Body of pancreas (tissue), 4 donors: Measurements from ENCODE around the gene SPOCK3. TPM values are rescaled to one million over a fixed set of nuclear protein-coding genes. Genes with fewer than 3 reads are reported as not detected.

Source experiments
- ATAC-seq: fragments of 150-250 bp; one replicate; pipeline ENCODE4 v1.9.1; 2016
- DNase-seq, 4 donors: peaks; one replicate each; pipeline ENCODE4 v3.0.0-alpha.2; 2019
- H3K27ac ChIP-seq, 4 donors: fragments of 200-600 bp; sonication (generic); 1 replicate in 3 of 4; 2 replicates in 1 of 4; pipeline versions ENCODE4 v1.5.1 to v1.6.1; 2016 to 2019; ENCODE audit warnings: mild to moderate bottlenecking in 1 of 4, mixed read lengths in 1 of 4, moderate library complexity in 1 of 4
- H3K27me3 ChIP-seq, 2 donors: fragments of 200-600 bp; sonication (generic); one replicate each; pipeline ENCODE4 v1.6.0; 2016; ENCODE audit warnings: mild to moderate bottlenecking in 1 of 2
- H3K36me3 ChIP-seq, 2 donors: fragments of 200-600 bp; sonication (generic); replicated peaks in 1 of 2; 2 replicates each; pipeline ENCODE4 v1.5.1; 2016; ENCODE audit warnings: low read depth in 2 of 2; ENCODE audit not compliant: insufficient read depth in 1 of 2
- H3K4me1 ChIP-seq: fragments of 200-600 bp; sonication (generic); one replicate; pipeline ENCODE4 v1.6.0; 2016
- H3K4me3 ChIP-seq, 2 donors: fragments of 200-600 bp; sonication (generic); 1 replicate in 1 of 2; 2 replicates in 1 of 2; pipeline ENCODE4 v1.5.1; 2016 to 2019
- H3K9me3 ChIP-seq, 3 donors: fragments of 200-600 bp; sonication (generic); 1 replicate in 2 of 3; 2 replicates in 1 of 3; pipeline ENCODE4 v1.5.1; 2016
- POLR2A ChIP-seq, 3 donors: fragments of 450-650 bp; IDR thresholded peaks; one replicate each; pipeline ENCODE4 v1.6.1; 2016; ENCODE audit warnings: antibody characterized with exemption in 3 of 3, mild to moderate bottlenecking in 2 of 3
- WGBS, 2 donors: methylation state at CpG; one replicate each; pipeline ENCODE4 v1.1.5; 2017; 5-methylcytosine and 5-hydroxymethylcytosine counted together
- intact Hi-C: fragments of 100-400 bp; cut with DNase I; formaldehyde crosslinking; loops from one replicate; pipeline ENCODE4 v1.15.1; 2023
- total RNA-seq, 2 donors: library from RNA; depleted of rRNA; stranded (reverse); fragments of >200 nt; gene quantifications; one replicate each; pipeline ENCODE4 v1.1.0, GENCODE V29; 2016
- TF ChIP-seq, protein P1 (sequence below), 7 experiments: fragments of 450-650 bp in 4 of 7; fragments of 200-600 bp in 3 of 7; sonication (generic) in 3 of 7; IDR thresholded peaks; one replicate each; pipeline ENCODE4 v1.5.1; 2016 to 2019; ENCODE audit warnings: antibody characterized with exemption in 7 of 7

The SPOCK3 gene
- total RNA-seq, 2 donors from 2014 or later, result not detected

DNA sequence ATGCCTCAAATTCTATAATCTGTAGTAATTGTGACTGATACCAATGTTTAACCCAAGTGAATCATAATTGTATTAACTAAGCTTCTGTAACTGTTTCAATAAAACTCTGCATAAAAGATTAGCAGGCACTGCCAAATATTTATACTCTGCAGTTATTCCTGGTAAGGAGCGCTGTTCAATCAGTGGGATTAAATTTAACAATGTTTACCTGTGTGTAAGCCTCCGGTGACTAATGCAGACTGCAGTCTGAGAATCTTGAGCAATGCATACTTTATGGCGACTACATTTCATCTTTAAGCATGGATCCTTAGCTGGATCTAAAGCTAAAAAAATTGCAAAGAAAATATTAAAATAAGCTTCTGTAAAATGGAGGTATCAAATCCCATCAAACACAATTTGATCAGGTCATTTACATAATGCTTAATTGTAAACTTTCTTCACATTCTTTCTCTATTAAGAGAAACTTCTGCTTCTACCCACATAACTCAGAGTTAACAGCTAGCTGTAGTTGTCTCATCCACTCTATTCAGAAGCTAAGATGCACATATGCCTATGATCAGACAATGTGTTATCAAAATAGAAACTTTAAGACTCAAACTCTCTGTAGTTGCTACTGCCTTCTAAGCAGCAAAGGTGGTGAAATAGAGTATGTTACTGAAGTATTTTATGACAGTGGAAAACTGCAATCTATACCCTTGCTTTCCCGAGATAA, 234.0 kb downstream of the SPOCK3 start:
- 21 to 33% methylated on average over 4 of the region's 4 CpGs for WGBS, 2 donors
- TF ChIP-seq POLR2A (IDR thresholded peaks at IDR 0.05), result no peak
- TF ChIP-seq, protein P1, sequence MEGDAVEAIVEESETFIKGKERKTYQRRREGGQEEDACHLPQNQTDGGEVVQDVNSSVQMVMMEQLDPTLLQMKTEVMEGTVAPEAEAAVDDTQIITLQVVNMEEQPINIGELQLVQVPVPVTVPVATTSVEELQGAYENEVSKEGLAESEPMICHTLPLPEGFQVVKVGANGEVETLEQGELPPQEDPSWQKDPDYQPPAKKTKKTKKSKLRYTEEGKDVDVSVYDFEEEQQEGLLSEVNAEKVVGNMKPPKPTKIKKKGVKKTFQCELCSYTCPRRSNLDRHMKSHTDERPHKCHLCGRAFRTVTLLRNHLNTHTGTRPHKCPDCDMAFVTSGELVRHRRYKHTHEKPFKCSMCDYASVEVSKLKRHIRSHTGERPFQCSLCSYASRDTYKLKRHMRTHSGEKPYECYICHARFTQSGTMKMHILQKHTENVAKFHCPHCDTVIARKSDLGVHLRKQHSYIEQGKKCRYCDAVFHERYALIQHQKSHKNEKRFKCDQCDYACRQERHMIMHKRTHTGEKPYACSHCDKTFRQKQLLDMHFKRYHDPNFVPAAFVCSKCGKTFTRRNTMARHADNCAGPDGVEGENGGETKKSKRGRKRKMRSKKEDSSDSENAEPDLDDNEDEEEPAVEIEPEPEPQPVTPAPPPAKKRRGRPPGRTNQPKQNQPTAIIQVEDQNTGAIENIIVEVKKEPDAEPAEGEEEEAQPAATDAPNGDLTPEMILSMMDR (IDR thresholded peaks at IDR 0.05), result no peak
- no peak for ATAC-seq
- H3K27ac ChIP-seq, result no peak overlapping the region
- peaks cover 6% of the 10 kb centered on the region for H3K4me1 ChIP-seq
- intact Hi-C loops, result no loop called here
- no peaks in the 10 kb centered on the region for H3K27me3 ChIP-seq
- H3K4me3 ChIP-seq, result no peak overlapping the region
- H3K9me3 ChIP-seq, result no peaks in the 10 kb centered on the region
- DNase-seq, result no peak
- no peaks in the 10 kb centered on the region for H3K36me3 ChIP-seq

DNA sequence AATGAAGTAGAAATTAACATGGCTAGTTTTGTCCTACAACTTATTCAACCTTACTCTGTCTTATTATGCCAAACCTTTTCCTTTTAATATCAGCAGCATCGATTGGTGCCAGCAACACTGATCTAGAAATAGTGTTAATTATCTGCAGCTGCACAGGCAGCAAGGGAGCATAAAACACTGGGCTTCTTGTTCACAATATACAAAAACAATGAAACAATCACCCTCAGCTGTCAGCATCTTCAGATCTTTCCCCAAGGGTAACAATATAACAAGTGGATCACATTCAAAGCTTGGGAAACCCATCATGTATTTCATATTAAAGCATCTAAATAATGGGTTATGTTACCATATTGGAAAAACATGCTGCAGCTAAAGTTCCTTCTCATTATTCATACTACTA, 238.1 kb downstream of the SPOCK3 start:
- ATAC-seq, result no peak

DNA sequence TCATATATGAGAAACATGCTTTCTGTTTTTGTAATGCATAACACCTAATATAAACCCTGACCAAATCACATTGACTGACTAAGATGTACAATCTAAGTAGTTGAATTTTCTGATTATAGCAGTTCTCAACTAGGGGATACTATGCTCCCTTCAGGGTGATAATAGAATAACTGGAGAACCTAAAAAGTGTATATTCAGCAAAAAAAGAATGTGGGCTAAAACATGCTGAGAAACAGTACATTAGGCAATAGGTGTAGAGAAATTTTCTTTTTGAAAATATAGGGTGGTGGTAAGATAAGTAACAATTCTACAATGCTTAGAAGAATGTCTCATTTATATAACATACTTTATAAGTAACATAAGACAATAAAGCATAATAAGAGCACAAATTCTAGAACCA, 239.6 kb downstream of the SPOCK3 start:
- ATAC-seq, result no peak

More for the DNA sequence above, 238.1 kb downstream of the SPOCK3 start:
- Histone ChIP-seq H3K4me1 (peaks cover 6% of the 10 kb centered on the region), H3K36me3 (no peaks in the 10 kb centered on the region), H3K27me3 (no peaks in the 10 kb centered on the region), H3K27ac (no peak overlapping the region), H3K4me3 (no peak overlapping the region), H3K9me3 (no peaks in the 10 kb centered on the region)
- WGBS, 2 donors, result 38 to 67% methylated on average over 1 of the region's 1 CpG
- intact Hi-C loops, result no loop called here
- TF ChIP-seq, protein P1 (IDR thresholded peaks at IDR 0.05), result no peak
- no peak for TF ChIP-seq POLR2A (IDR thresholded peaks at IDR 0.05)
- no peak for DNase-seq

DNA sequence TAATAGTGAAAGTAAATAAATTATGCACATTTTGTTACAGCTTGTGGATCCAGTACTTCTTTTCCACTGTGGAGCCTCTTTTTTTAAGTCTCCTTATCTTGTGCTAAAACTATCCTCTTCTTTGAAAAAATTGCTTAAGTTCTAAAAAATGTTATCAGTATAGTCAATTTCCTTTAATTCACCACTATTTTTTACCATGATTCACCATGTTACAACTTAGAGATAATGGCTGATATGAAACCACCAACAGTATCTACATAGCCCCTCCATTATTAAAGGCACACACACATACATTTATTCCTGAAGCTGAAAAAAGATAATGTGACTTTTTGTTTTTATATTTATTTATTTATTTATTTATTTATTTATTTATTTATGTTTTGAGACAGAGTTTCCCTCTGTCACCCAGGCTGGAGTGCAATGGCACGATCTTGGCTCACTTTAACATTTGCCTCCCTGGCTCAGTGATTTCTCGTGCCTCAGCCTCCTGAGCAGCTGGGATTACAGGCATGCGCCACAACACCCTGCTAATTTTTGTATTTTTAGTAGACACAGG, 243.2 kb downstream of the SPOCK3 start:
- ATAC-seq, result no peak
- no peak overlapping the region for H3K27ac ChIP-seq
- no peak for TF ChIP-seq POLR2A (IDR thresholded peaks at IDR 0.05)
- TF ChIP-seq, protein P1 (IDR thresholded peaks at IDR 0.05), result no peak
- no peaks in the 10 kb centered on the region for H3K36me3 ChIP-seq
- no peaks in the 10 kb centered on the region for H3K27me3 ChIP-seq
- H3K4me1 ChIP-seq, result no peaks in the 10 kb centered on the region
- no peak for DNase-seq
- no peak overlapping the region for H3K4me3 ChIP-seq
- 81 to 85% methylated on average over 3 of the region's 3 CpGs for WGBS, 2 donors
- H3K9me3 ChIP-seq, result no peaks in the 10 kb centered on the region
- intact Hi-C loops, result no loop called here

More for the DNA sequence above, 239.6 kb downstream of the SPOCK3 start:
- H3K4me3 ChIP-seq, result no peak overlapping the region
- DNase-seq, result no peak
- intact Hi-C loops, result no loop called here
- H3K27ac ChIP-seq, result no peak overlapping the region
- H3K4me1 ChIP-seq, result peaks cover 6% of the 10 kb centered on the region
- H3K9me3 ChIP-seq, result no peaks in the 10 kb centered on the region
- H3K36me3 ChIP-seq, result no peaks in the 10 kb centered on the region
- H3K27me3 ChIP-seq, result no peaks in the 10 kb centered on the region
- TF ChIP-seq, protein P1 (IDR thresholded peaks at IDR 0.05), result no peak
- no peak for TF ChIP-seq POLR2A (IDR thresholded peaks at IDR 0.05)

DNA sequence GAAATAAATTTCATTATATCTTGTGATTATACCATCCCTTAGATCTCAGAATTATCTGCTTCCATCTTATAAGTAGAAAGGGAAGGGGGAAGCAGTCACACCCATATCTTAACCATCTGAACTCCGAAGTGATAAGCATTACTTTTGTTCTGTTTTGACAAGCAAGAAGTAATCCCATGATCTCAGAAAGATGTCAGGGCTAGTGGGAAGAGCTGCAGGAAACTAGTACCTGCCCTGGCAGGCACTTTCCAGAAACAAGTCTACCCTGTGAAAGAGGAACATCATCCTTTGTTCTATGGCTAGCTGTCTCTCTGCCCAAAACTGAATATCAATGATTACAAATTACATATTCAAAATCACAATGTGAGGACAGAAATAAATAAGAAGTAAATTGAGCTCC, 244.4 kb downstream of the SPOCK3 start:
- no peak overlapping the region for H3K27ac ChIP-seq
- intact Hi-C loops, result no loop called here
- DNase-seq, result no peak
- no peak for ATAC-seq
- no peaks in the 10 kb centered on the region for H3K4me1 ChIP-seq
- no peaks in the 10 kb centered on the region for H3K27me3 ChIP-seq
- no peaks in the 10 kb centered on the region for H3K36me3 ChIP-seq
- TF ChIP-seq POLR2A (IDR thresholded peaks at IDR 0.05), result no peak
- TF ChIP-seq, protein P1 (IDR thresholded peaks at IDR 0.05), result no peak
- no peaks in the 10 kb centered on the region for H3K9me3 ChIP-seq
- no peak overlapping the region for H3K4me3 ChIP-seq
- WGBS, 2 donors, result 37 to 42% methylated on average over 1 of the region's 1 CpG
